GM10266 (cell line): ENCODE results near the gene ATXN1.

Experiments used
- DNase-seq: peaks from one replicate; pipeline ENCODE4 v3.0.0; 2012; ENCODE audit errors: extremely low spot score
- TF ChIP-seq, protein P1 (sequence below): IDR thresholded peaks from 2 replicates; pipeline ENCODE4 v1.5.1; 2012; ENCODE audit warnings: mild to moderate bottlenecking, low read depth; ENCODE audit not compliant: control insufficient read depth, insufficient read depth; ENCODE audit errors: missing control alignments

The ATXN1 gene

DNA sequence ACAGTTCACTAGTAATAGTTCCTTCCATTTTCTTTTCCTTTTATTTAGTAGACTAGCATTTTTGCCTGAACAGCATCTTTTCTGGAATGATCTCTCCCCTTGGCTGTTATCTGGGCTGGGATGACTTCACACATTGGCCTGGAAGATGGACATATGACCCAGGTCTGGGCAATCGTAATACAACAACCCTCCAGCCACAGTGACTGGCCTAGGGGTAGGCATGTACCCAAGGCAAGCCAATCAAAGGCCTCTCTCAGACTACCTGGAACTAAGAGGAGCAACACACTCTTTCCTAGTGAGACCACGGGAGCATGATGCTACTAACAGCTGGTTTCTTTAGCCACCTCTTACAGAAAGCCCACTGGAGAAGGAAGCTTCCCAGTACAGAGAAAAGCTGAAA, 270.6 kb downstream of the ATXN1 start:
- TF ChIP-seq, protein P1, sequence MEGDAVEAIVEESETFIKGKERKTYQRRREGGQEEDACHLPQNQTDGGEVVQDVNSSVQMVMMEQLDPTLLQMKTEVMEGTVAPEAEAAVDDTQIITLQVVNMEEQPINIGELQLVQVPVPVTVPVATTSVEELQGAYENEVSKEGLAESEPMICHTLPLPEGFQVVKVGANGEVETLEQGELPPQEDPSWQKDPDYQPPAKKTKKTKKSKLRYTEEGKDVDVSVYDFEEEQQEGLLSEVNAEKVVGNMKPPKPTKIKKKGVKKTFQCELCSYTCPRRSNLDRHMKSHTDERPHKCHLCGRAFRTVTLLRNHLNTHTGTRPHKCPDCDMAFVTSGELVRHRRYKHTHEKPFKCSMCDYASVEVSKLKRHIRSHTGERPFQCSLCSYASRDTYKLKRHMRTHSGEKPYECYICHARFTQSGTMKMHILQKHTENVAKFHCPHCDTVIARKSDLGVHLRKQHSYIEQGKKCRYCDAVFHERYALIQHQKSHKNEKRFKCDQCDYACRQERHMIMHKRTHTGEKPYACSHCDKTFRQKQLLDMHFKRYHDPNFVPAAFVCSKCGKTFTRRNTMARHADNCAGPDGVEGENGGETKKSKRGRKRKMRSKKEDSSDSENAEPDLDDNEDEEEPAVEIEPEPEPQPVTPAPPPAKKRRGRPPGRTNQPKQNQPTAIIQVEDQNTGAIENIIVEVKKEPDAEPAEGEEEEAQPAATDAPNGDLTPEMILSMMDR, result no peak
- no peak for DNase-seq

DNA sequence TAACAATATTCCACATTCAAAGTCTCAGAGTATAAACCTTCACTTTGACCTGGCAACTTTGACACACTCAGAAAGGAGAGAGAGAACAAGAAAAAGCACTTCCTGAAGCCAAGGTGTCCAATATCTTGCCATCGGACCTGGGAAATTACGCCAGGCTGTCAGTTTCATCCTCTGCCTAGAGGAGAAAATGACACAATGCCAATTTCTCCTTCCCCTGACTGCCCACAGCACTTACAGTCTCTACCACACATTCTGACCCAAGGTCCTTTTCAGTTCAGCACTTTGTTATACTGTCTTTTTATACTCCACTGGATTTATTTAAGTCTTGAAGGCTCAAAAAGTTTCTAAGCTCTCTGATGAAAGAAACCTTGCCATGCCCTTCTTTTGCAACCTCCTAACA, 272.4 kb downstream of the ATXN1 start:
- no peak for DNase-seq
- TF ChIP-seq, protein P1, result no peak

DNA sequence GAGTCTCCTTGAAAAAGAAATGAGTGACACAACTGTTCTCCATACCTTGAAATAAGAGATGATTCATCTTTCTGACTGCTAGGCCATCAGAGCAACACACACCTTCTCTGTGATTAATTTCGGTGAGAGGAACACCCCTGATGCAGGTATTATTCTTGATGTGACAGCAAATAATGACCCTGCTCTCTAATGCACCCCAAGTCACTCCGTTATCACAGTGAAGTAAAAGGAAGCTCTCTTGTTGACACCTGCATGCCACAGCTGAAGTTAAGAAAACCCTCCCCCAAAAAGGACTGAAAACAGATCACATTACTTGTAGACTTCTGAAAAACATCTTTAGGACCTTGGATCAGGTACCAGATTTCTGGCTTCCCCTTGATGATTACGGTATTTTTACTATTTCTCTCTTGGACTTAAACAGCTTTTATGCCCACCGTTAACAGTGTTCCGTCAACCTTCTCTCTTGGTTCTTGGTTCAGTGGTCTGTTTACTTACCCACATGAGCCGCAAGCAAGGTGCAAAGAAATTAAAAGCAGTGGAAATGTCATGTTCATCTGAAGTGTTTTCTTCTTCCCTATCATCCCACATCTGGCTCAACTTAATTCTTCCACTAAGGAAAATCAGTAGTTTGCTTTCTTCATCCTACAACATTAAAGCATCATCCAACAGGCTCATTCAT, 273.1 kb downstream of the ATXN1 start:
- no peak for DNase-seq
- TF ChIP-seq, protein P1, result no peak

DNA sequence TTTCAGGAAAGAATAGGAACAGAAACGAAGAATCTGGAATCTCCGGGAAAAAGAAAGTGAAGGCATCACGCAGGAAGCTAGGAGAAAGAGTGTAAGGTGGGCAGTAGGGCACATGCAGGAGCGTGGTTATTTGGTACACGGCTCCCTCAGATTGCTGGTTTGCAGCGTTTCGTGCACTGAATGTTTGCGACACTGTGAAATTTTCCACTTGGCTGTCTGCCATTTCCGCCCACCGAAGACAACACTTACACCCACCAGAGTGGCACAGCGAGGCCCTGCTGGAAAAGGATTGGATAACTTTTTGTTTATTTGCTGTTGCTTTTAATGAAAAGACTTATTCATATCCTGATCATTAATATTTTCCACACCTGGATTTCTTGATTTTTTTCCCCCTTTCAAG, 274.6 kb downstream of the ATXN1 start:
- no peak for DNase-seq
- TF ChIP-seq, protein P1, result no peak

DNA sequence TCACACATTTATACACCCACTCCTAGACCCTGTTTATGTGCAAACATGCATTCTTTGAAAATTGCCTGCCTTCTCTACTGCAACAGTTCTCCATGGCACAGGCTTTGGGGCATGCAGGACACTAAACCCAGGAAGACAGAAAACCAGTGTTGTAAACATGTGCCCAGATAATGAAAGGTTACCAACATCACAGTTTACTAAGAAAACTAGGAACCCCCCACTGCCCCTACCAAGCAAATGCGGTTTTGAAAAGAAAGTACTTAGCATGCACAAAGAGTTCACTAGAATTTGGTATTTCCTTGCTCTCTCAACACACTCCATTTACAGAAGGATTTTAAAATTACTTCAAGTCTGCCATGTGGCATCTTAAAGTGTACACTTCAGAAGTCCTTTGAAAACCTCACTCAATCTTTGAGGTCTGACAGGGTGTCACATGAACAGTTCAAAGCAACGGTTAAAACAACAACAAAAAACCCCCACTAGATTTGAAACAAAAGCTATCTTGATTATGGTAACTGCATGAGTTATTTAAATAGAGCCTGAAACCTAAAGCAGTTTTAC, 277.9 kb downstream of the ATXN1 start:
- TF ChIP-seq, protein P1, result no peak
- DNase-seq, result peak; percentile 21

DNA sequence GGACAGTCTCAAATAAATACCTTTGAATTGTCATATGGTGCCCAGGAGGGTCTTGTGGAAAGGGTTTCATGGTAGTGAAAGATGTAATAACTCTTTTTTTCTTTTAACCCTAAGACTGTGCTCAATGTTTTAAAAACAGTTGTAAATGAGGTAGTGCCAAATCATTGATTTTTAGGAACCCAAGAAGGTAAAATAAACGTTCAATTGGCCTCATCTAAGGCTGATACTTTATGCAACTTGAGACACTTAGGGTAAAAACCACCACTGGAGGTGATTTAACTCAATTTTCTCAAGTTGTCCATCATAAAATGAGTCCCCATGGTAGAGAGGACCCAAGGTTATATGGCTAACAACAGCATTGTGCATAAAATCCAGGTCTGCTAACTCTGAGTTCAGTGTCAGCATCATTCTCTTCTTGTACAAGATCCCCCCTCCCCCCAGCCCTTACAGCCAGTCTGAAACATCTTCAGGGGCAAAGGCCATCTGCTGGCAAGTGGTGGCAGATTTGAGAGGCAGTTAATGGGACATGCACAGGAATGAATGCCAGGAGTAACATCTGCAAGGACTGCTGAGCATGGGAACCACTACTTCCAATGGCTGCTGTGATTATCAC, 278.5 kb downstream of the ATXN1 start:
- no peak for DNase-seq
- TF ChIP-seq, protein P1, result no peak
